Measurements from ENCODE around the gene KCNMA1. TPM values are rescaled to one million over a fixed set of nuclear protein-coding genes. Genes with fewer than 3 reads are reported as not detected.
"Not testable (repeated sequence)": the region's sequence is repeated elsewhere in the genome, so short reads cannot be mapped to it uniquely, and the experiment has no call there.

KCNMA1 gene
- total and polyA plus RNA-seq, 5 experiments from 2014 or later = not detected

GRCh38 chr10:77413231-77413630, 224.4 kb downstream of the KCNMA1 start:
- Mint-ChIP-seq H3K27ac (no peak overlapping the region), H3K27me3 (peaks cover 0 to 7% (median 2%) of the 10 kb centered on the region in 5 donors), H3K36me3 (no peaks in the 10 kb centered on the region), H3K4me3 (no peak overlapping the region), H3K4me1 (peaks cover 0 to 6% (median 2%) of the 10 kb centered on the region in 4 donors), H3K9me3 (no peaks in the 10 kb centered on the region)
- DNase-seq (no peak), ATAC-seq (no peak)
- POLR2A ChIA-PET = no interaction called here

GRCh38 chr10:77412573-77413133, 225.0 kb downstream of the KCNMA1 start:
- H3K4me3 Mint-ChIP-seq, DNase-seq, ATAC-seq, POLR2A ChIA-PET, H3K27me3 Mint-ChIP-seq, H3K9me3 Mint-ChIP-seq, H3K4me1 Mint-ChIP-seq, H3K36me3 Mint-ChIP-seq, H3K27ac Mint-ChIP-seq: not testable (repeated sequence)

- H3K4me3 Mint-ChIP-seq = no peak overlapping the region
Measured at GRCh38 chr10:77411805-77412204, 225.8 kb downstream of the KCNMA1 start.

GRCh38 chr10:77410523-77410922, 227.1 kb downstream of the KCNMA1 start:
- Mint-ChIP-seq H3K27ac (peak overlapping the region in 2 of 10 donors; percentile 6), H3K4me3 (peak overlapping the region in 1 of 10 donors; percentile 1), H3K4me1 (peaks cover 0 to 6% (median 3%) of the 10 kb centered on the region in 4 donors), H3K27me3 (peaks cover 0 to 3% (median 0%) of the 10 kb centered on the region in 5 donors), H3K36me3 (no peaks in the 10 kb centered on the region), H3K9me3 (no peaks in the 10 kb centered on the region)
- ATAC-seq (no peak), DNase-seq (no peak)
- POLR2A ChIA-PET = no interaction called here

More at GRCh38 chr10:77411805-77412204, 225.8 kb downstream of the KCNMA1 start:
- H3K36me3 Mint-ChIP-seq = no peaks in the 10 kb centered on the region
- H3K27me3 Mint-ChIP-seq = peaks cover 0 to 3% (median 2%) of the 10 kb centered on the region in 5 donors
- H3K4me1 Mint-ChIP-seq = peaks cover 0 to 6% (median 2%) of the 10 kb centered on the region in 4 donors
- POLR2A ChIA-PET = no interaction called here
- no peaks in the 10 kb centered on the region for H3K9me3 Mint-ChIP-seq
- ATAC-seq = no peak
- DNase-seq = no peak
- H3K27ac Mint-ChIP-seq = no peak overlapping the region

GRCh38 chr10:77409697-77410471, 227.7 kb downstream of the KCNMA1 start:
- no peaks in the 10 kb centered on the region for H3K9me3 Mint-ChIP-seq
- H3K36me3 Mint-ChIP-seq = no peaks in the 10 kb centered on the region
- peaks cover 0 to 3% (median 0%) of the 10 kb centered on the region in 5 donors for H3K27me3 Mint-ChIP-seq
- POLR2A ChIA-PET = no interaction called here
- DNase-seq (no peak), ATAC-seq (peak in 1 of 2 donors; percentile 40)
- no peak overlapping the region for H3K4me3 Mint-ChIP-seq
- no peak overlapping the region for H3K27ac Mint-ChIP-seq
- H3K4me1 Mint-ChIP-seq = peaks cover 0 to 6% (median 3%) of the 10 kb centered on the region in 4 donors

- Mint-ChIP-seq H3K4me3 (no peak overlapping the region), H3K36me3 (no peaks in the 10 kb centered on the region), H3K9me3 (no peaks in the 10 kb centered on the region), H3K27ac (peak overlapping the region in 2 of 10 donors; percentile 44 to 55), H3K4me1 (peaks cover 0 to 6% (median 3%) of the 10 kb centered on the region in 4 donors), H3K27me3 (peaks cover 0 to 7% (median 2%) of the 10 kb centered on the region in 5 donors)
- ATAC-seq = no peak
- DNase-seq = no peak
- POLR2A ChIA-PET = no interaction called here
Measured at GRCh38 chr10:77408259-77408658, 229.3 kb downstream of the KCNMA1 start.

GRCh38 chr10:77406764-77407430, 230.7 kb downstream of the KCNMA1 start:
- Mint-ChIP-seq H3K27ac (no peak overlapping the region), H3K4me1 (peaks cover 0 to 6% (median 3%) of the 10 kb centered on the region in 4 donors), H3K27me3 (peaks cover 1 to 21% (median 4%) of the 10 kb centered on the region in 5 donors), H3K4me3 (no peak overlapping the region), H3K9me3 (no peaks in the 10 kb centered on the region), H3K36me3 (no peaks in the 10 kb centered on the region)
- DNase-seq (no peak), ATAC-seq (no peak)
- POLR2A ChIA-PET = interaction anchor here (1.0 kb wide), 1 partner anchor 20 kb away, joined by 3 read pairs; no protein-coding TSS in a partner anchor

GRCh38 chr10:77405771-77406241, 231.8 kb downstream of the KCNMA1 start:
- DNase-seq = no peak
- Mint-ChIP-seq H3K27me3 (peaks cover 4 to 27% (median 7%) of the 10 kb centered on the region in 5 donors), H3K4me1 (peaks cover 0 to 7% (median 2%) of the 10 kb centered on the region in 4 donors), H3K27ac (no peak overlapping the region), H3K9me3 (no peaks in the 10 kb centered on the region), H3K4me3 (no peak overlapping the region), H3K36me3 (no peaks in the 10 kb centered on the region)
- POLR2A ChIA-PET = no interaction called here
- ATAC-seq = no peak

GRCh38 chr10:77404810-77405209, 232.8 kb downstream of the KCNMA1 start:
- no peak for ATAC-seq

GRCh38 chr10:77403761-77404160, 233.8 kb downstream of the KCNMA1 start:
- Mint-ChIP-seq H3K4me1 (peaks cover 0 to 3% (median 0%) of the 10 kb centered on the region in 4 donors), H3K36me3 (no peaks in the 10 kb centered on the region), H3K4me3 (no peak overlapping the region), H3K27ac (no peak overlapping the region), H3K9me3 (no peaks in the 10 kb centered on the region), H3K27me3 (peaks cover 4 to 27% (median 8%) of the 10 kb centered on the region in 5 donors)
- ATAC-seq (no peak), DNase-seq (no peak)
- POLR2A ChIA-PET = no interaction called here

More at GRCh38 chr10:77404810-77405209, 232.8 kb downstream of the KCNMA1 start:
- Mint-ChIP-seq H3K9me3 (no peaks in the 10 kb centered on the region), H3K36me3 (no peaks in the 10 kb centered on the region), H3K4me3 (no peak overlapping the region), H3K27ac (no peak overlapping the region), H3K4me1 (peaks cover 0 to 6% (median 0%) of the 10 kb centered on the region in 4 donors), H3K27me3 (peaks cover 4 to 27% (median 8%) of the 10 kb centered on the region in 5 donors)
- POLR2A ChIA-PET = no interaction called here
- DNase-seq = no peak

GRCh38 chr10:77401683-77402082, 235.9 kb downstream of the KCNMA1 start:
- POLR2A ChIA-PET = no interaction called here
- H3K9me3 Mint-ChIP-seq = no peaks in the 10 kb centered on the region
- H3K4me3 Mint-ChIP-seq = no peak overlapping the region
- DNase-seq = no peak
- no peak for ATAC-seq
- H3K27ac Mint-ChIP-seq = no peak overlapping the region
- H3K27me3 Mint-ChIP-seq = peaks cover 4 to 27% (median 8%) of the 10 kb centered on the region in 5 donors
- H3K4me1 Mint-ChIP-seq = peaks cover 0 to 3% (median 0%) of the 10 kb centered on the region in 4 donors
- H3K36me3 Mint-ChIP-seq = no peaks in the 10 kb centered on the region

GRCh38 chr10:77400033-77400432, 237.6 kb downstream of the KCNMA1 start:
- POLR2A ChIA-PET = no interaction called here
- H3K27me3 Mint-ChIP-seq = peaks cover 4 to 27% (median 8%) of the 10 kb centered on the region in 5 donors
- ATAC-seq (no peak), DNase-seq (no peak)
- no peaks in the 10 kb centered on the region for H3K36me3 Mint-ChIP-seq
- no peak overlapping the region for H3K4me3 Mint-ChIP-seq
- peaks cover 0 to 4% (median 0%) of the 10 kb centered on the region in 4 donors for H3K4me1 Mint-ChIP-seq
- no peaks in the 10 kb centered on the region for H3K9me3 Mint-ChIP-seq
- H3K27ac Mint-ChIP-seq = no peak overlapping the region

Measured in naive thymus-derived CD8-positive, alpha-beta T cell (primary cell).